BE2C (cell line): ENCODE data around the gene TRMT1.
A peak's percentile ranks its signal among the peaks of the same experiment; 100 is the strongest.

Experiments used
- DNase-seq: peaks from one replicate; pipeline ENCODE4 v3.0.0-alpha.2; 2020
- H3K27me3 ChIP-seq: fragments of 250-450 bp; sonication (Bioruptor Pico); 2 replicates; pipeline ENCODE4 v1.5.1; 2020; ENCODE audit warnings: mild to moderate bottlenecking
- H3K36me3 ChIP-seq: fragments of 250-450 bp; sonication (Bioruptor Pico); 2 replicates; pipeline ENCODE4 v1.5.1; 2020; ENCODE audit warnings: mild to moderate bottlenecking
- H3K4me1 ChIP-seq: fragments of 250-450 bp; sonication (Bioruptor Pico); 2 replicates; pipeline ENCODE4 v1.5.1; 2020
- H3K4me3 ChIP-seq: 2 replicates; pipeline ENCODE4 v1.5.1; 2011; ENCODE audit warnings: low read depth, low read length
- H3K9me3 ChIP-seq: fragments of 250-450 bp; sonication (Bioruptor Pico); 2 replicates; pipeline ENCODE4 v1.5.1; 2020
- CTCF ChIP-seq: IDR thresholded peaks from 2 replicates; pipeline ENCODE4 v1.5.1; 2012; ENCODE audit warnings: mild to moderate bottlenecking, low read depth, low read length

TRMT1 gene

GRCh38 chr19:13078897-13079541 lies 37.5 kb downstream of the TRMT1 start:
- Histone ChIP-seq H3K4me1 (peaks cover 49% of the 10 kb centered on the region), H3K36me3 (no peaks in the 10 kb centered on the region), H3K9me3 (no peaks in the 10 kb centered on the region), H3K27me3 (no peaks in the 10 kb centered on the region), H3K4me3 (no peak overlapping the region)
- no peak for TF ChIP-seq CTCF
- DNase-seq: peak; percentile 59

GRCh38 chr19:13078381-13078780 lies 38.2 kb downstream of the TRMT1 start:
- H3K36me3 ChIP-seq: peaks cover 3% of the 10 kb centered on the region; the same call in 1 of the 2 replicates
- no peak overlapping the region for H3K4me3 ChIP-seq
- no peaks in the 10 kb centered on the region for H3K9me3 ChIP-seq
- TF ChIP-seq CTCF: no peak
- no peak for DNase-seq
- H3K4me1 ChIP-seq: peaks cover 49% of the 10 kb centered on the region
- no peaks in the 10 kb centered on the region for H3K27me3 ChIP-seq

GRCh38 chr19:13077240-13077639 lies 39.3 kb downstream of the TRMT1 start:
- Histone ChIP-seq H3K4me1 (peaks cover 40% of the 10 kb centered on the region), H3K4me3 (no peak overlapping the region), H3K27me3 (no peaks in the 10 kb centered on the region), H3K9me3 (no peaks in the 10 kb centered on the region), H3K36me3 (peaks cover 3% of the 10 kb centered on the region; the same call in 1 of the 2 replicates)
- no peak for TF ChIP-seq CTCF
- no peak for DNase-seq

GRCh38 chr19:13076787-13077186 lies 39.8 kb downstream of the TRMT1 start:
- DNase-seq: no peak
- H3K36me3 ChIP-seq: peaks cover 3% of the 10 kb centered on the region; the same call in 1 of the 2 replicates
- no peak for TF ChIP-seq CTCF
- no peaks in the 10 kb centered on the region for H3K9me3 ChIP-seq
- H3K4me3 ChIP-seq: no peak overlapping the region
- H3K27me3 ChIP-seq: no peaks in the 10 kb centered on the region
- H3K4me1 ChIP-seq: peaks cover 36% of the 10 kb centered on the region

- no peak overlapping the region for H3K4me3 ChIP-seq
- no peaks in the 10 kb centered on the region for H3K9me3 ChIP-seq
- no peak for DNase-seq
- no peaks in the 10 kb centered on the region for H3K27me3 ChIP-seq
- H3K36me3 ChIP-seq: peaks cover 3% of the 10 kb centered on the region; the same call in 1 of the 2 replicates
- no peak for TF ChIP-seq CTCF
- H3K4me1 ChIP-seq: peaks cover 33% of the 10 kb centered on the region
Observed at GRCh38 chr19:13076320-13076719, 40.2 kb downstream of the TRMT1 start.

- Histone ChIP-seq H3K36me3 (peaks cover 3% of the 10 kb centered on the region; the same call in 1 of the 2 replicates), H3K4me1 (peaks cover 32% of the 10 kb centered on the region), H3K27me3 (no peaks in the 10 kb centered on the region), H3K9me3 (no peaks in the 10 kb centered on the region), H3K4me3 (no peak overlapping the region)
- DNase-seq: no peak
- no peak for TF ChIP-seq CTCF
Observed at GRCh38 chr19:13074378-13074777, 42.2 kb downstream of the TRMT1 start.
